Astrocyte of the cerebellum (primary cell): ENCODE measurements around the gene TMEM244.

Experiments used
- DNase-seq: peaks from one replicate; pipeline ENCODE4 v3.0.0-alpha.2; 2011; ENCODE audit warnings: low read depth
- H3K4me3 ChIP-seq: 2 replicates; pipeline ENCODE4 v1.5.1; 2011; ENCODE audit warnings: mild to moderate bottlenecking, low read depth, low read length, moderate library complexity
- in situ Hi-C: cut with HindIII; loops from 2 replicates; pipeline ENCODE4 v1.10.0; 2017; ENCODE audit warnings: low sequenced_read_pairs
- TF ChIP-seq, protein P1 (sequence below): IDR thresholded peaks from 2 replicates; pipeline ENCODE4 v1.5.1; 2012; ENCODE audit warnings: low read length, low read depth, moderate library complexity, mild to moderate bottlenecking; ENCODE audit errors: missing control alignments

Gene TMEM244, protein sequence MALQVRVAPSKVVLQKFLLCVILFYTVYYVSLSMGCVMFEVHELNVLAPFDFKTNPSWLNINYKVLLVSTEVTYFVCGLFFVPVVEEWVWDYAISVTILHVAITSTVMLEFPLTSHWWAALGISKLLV

DNA sequence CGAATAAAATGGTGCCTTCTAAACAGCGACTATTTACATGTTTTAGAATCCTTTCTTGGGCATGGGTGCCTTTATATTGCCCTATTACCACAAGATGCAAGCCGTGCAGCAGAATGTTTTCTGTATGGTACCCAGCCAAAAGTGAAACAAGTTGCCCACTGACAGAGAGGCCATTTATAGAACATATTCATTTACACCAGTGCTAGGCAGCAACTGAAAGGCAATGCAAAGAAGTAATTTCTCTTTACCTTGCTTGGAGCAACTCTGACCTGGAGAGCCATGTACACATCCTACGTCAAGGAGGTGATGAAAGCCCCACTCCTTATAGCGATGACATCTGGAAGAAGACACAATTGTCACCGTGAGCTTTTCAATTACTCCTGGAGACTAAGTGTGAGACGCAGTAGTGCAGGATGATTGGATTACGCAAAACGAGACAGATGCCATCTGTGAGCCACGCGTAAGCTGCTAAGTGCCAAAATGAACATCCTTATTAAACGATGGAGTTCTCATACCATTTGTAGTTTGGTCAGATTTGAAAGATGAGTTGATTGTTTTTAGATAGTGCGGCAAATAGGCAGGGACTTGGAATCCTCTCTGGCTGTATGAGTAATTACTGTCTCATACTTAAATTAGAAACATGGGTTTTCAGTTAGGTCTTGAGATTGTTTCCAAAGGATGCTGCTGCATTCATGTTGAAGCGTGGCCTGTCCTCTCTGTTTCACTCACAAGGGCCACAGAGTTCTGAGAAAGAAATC is at the start of gene TMEM244:
TSS of gene TMEM244 (minus strand) at position 408 of the 758 bp plus-strand sequence. CDS start at position 281, 127 bp downstream.
- in situ Hi-C loops, result no loop called here
- DNase-seq, result no peak
- TF ChIP-seq, protein P1, sequence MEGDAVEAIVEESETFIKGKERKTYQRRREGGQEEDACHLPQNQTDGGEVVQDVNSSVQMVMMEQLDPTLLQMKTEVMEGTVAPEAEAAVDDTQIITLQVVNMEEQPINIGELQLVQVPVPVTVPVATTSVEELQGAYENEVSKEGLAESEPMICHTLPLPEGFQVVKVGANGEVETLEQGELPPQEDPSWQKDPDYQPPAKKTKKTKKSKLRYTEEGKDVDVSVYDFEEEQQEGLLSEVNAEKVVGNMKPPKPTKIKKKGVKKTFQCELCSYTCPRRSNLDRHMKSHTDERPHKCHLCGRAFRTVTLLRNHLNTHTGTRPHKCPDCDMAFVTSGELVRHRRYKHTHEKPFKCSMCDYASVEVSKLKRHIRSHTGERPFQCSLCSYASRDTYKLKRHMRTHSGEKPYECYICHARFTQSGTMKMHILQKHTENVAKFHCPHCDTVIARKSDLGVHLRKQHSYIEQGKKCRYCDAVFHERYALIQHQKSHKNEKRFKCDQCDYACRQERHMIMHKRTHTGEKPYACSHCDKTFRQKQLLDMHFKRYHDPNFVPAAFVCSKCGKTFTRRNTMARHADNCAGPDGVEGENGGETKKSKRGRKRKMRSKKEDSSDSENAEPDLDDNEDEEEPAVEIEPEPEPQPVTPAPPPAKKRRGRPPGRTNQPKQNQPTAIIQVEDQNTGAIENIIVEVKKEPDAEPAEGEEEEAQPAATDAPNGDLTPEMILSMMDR, result no peak
- no peak within 1 kb of the TSS for H3K4me3 ChIP-seq

DNA sequence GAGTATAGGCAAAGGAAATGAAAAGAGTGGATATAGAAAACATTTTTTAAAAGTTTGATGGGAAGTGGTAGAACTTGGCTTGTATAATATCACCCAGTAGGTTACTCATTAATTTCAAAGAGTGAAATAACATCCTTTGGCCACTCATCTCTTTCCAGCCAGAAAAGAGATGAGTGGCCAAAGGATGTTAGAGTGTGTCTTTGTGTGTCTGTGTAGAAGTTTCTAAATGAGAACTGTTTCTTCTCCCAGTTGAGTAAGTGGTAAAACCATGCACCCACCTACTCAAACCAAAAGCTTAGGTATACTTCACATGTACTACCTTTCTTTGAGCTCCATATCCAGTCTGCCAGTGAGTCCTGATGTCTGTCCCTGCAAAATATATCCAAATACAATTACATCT is 47.7 kb upstream of the TMEM244 start:
- in situ Hi-C loops, result no loop called here
- DNase-seq, result no peak
- H3K4me3 ChIP-seq, result no peak overlapping the region
- TF ChIP-seq, protein P1, result no peak

DNA sequence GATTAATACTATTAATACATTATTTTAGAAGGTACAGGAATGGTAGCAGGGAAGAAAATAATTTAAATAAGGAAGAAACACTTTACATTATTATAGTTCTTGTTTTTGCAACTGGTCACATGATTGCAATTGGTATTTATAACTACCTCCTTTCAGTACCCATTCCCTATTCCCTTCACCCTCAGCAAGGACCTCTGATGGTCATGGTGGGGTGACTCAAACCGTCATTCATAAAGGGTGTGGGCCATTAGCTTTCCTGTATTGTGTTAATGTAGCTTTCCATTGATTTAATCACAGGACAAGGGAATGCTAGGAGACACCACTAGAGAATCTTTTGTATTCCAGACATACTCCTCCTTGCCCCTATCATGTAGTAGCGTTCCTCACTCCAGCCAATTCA is 47.2 kb upstream of the TMEM244 start:
- in situ Hi-C loops, result no loop called here
- H3K4me3 ChIP-seq, result no peak overlapping the region
- TF ChIP-seq, protein P1, result no peak
- DNase-seq, result no peak

DNA sequence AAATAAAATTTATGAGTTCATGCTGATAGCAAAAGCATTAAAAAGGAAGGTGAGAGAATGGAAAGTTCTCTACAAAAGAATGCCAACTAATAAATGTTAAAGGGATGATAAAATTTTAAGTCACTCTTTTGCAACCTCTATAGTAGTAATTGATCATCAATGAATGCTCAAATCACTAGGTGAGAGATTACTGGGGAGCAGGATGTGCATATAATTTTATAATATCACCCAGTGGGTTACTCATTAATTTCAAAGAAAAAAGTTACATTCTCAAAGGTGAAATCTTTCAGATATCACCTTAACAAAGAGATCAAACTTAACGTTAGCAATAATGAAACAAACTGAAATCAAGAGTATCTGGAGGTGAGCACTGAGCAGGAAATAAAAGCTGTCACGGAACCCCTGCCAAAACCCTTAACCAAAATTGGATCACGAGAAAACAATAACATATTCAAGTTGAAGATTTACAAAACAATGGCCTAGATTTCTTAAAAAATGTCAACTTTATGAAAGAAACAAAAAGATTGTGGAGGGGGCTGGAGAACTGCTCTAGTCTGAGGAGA is 45.5 kb upstream of the TMEM244 start:
- H3K4me3 ChIP-seq, result no peak overlapping the region
- TF ChIP-seq, protein P1, result no peak
- no peak for DNase-seq
- in situ Hi-C loops, result no loop called here

DNA sequence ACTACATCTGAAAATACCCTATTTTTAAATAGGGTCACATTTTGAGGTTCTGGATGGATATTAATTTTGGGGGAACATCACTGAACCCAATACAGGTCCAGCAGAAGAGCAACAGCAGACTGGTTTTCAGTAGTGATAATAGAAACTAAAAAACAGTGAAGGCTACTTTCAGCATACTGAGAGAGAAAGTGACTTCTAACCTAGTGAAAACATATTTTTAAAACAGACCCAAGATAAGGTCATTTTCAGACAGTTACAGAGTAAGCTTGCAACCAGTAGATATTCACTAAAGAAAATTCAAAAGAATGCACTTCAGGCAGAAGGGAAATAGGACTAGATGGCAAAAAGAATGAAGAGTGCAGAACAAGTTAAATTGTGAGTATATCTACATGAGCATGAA is 42.0 kb upstream of the TMEM244 start:
- H3K4me3 ChIP-seq, result no peak overlapping the region
- TF ChIP-seq, protein P1, result no peak
- no peak for DNase-seq
- in situ Hi-C loops, result no loop called here

DNA sequence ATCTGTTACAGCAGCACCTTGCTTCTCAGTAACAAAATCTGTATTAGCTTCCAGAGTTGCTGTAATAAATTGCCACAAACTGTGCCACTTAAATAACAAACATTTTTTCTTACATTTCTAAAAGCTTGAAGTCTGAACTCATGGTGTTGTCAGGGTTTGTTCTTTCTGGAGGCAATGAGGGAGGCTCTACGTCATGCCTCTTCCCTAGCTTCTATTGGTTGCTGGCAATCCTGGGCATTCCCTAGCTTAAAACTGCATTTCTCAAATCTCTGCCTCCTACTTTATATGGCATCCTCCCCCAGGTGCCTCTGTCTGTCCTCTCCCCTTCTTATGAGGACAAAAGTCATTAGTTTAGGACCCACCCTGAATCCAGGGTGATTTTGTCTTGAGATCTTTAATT is 41.6 kb upstream of the TMEM244 start:
- no peak overlapping the region for H3K4me3 ChIP-seq
- TF ChIP-seq, protein P1, result no peak
- in situ Hi-C loops, result no loop called here
- no peak for DNase-seq
